NB4 (cell line): ENCODE measurements around the gene DNAAF1.

Experiments used
- DNase-seq: peaks from one replicate; pipeline ENCODE4 v3.0.0; 2010; ENCODE audit warnings: low read depth
- H3K4me3 ChIP-seq: one replicate; pipeline ENCODE4 v1.5.1; 2011; ENCODE audit warnings: mild to moderate bottlenecking, low read depth, low read length, moderate library complexity
- MYC ChIP-seq: IDR thresholded peaks from 2 replicates; pipeline ENCODE4 v1.6.1; 2011; ENCODE audit warnings: low read depth, low read length
- POLR2A ChIP-seq: IDR thresholded peaks from 2 replicates; pipeline ENCODE4 v1.6.1; 2011; ENCODE audit warnings: mild to moderate bottlenecking; ENCODE audit not compliant: insufficient read length; ENCODE audit errors: extremely low read depth
- TF ChIP-seq, protein P1 (sequence below): IDR thresholded peaks from 2 replicates; pipeline ENCODE4 v1.6.1; 2011; ENCODE audit warnings: low read depth, low read length
- TF ChIP-seq, protein P2 (sequence below): IDR thresholded peaks from one replicate; pipeline ENCODE4 v1.5.1; 2012; ENCODE audit warnings: low read depth, low read length

Gene DNAAF1

DNA sequence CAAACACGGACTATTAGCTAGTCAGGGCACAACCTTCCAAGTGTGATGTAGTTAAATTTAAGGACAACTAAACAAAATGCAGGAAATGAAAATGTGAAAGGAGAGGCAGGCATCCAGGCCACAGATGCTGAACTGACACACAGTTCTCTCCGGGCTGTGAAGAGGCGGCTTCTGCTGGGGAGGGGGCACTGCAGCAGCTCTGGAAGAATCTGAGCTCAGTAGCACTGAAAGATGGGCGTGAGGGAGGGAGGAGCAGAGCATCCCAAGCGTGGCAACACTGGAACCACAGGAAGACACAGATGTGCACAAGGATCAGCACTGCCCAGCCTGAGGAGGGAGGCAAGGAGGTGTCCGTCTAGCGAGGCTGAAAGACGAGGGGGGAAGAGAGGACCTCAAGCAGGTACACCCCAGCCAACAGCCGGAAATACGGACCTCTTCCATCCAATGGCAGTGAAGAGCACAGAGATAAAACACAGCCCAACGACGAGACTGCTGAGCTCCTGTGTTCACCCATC is 39.8 kb upstream of the DNAAF1 start:
- TF ChIP-seq MYC (no peak), POLR2A (no peak)
- TF ChIP-seq, protein P1, sequence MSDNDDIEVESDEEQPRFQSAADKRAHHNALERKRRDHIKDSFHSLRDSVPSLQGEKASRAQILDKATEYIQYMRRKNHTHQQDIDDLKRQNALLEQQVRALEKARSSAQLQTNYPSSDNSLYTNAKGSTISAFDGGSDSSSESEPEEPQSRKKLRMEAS: no peak
- TF ChIP-seq, protein P2, sequence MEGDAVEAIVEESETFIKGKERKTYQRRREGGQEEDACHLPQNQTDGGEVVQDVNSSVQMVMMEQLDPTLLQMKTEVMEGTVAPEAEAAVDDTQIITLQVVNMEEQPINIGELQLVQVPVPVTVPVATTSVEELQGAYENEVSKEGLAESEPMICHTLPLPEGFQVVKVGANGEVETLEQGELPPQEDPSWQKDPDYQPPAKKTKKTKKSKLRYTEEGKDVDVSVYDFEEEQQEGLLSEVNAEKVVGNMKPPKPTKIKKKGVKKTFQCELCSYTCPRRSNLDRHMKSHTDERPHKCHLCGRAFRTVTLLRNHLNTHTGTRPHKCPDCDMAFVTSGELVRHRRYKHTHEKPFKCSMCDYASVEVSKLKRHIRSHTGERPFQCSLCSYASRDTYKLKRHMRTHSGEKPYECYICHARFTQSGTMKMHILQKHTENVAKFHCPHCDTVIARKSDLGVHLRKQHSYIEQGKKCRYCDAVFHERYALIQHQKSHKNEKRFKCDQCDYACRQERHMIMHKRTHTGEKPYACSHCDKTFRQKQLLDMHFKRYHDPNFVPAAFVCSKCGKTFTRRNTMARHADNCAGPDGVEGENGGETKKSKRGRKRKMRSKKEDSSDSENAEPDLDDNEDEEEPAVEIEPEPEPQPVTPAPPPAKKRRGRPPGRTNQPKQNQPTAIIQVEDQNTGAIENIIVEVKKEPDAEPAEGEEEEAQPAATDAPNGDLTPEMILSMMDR: no peak
- no peak for DNase-seq
- H3K4me3 ChIP-seq: no peak overlapping the region

DNA sequence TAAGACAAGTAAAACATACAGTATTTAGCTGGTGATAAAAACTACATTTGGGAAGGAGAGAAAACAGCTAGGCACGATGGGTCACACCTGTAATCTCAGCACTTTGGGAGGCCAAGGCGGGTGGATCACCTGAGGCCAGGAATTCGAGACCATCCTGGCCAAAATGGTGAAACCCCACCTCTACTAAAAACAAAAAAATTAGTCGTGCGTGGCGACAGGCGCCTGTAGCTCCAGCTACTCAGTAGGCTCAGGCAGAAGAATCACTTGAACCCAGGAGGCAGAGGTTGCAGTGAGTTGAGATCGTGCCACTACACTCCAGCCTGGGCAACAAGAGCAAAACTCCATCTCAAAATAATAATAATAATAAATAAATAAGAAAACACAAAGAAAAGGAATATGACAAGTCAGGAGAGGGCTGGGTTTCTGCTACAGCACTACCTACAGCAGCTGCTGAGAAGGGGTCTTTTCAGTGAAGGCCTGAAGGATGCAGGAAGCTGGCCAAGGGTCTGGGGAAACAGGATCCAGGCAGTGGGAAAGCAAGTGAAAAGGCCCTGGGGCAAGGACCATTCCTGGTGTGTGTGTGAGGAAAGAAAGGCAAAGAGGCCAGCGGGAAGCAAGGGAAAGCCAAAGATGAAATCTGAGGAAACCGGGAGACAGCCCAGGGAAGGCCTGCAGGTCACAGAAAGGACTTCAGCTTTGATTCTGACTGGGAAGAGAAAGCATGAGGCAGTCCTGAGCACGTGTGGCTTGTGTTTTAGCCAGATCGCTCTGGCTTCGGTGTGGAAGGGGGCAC is 39.0 kb upstream of the DNAAF1 start:
- no peak for TF ChIP-seq POLR2A
- TF ChIP-seq, protein P1: no peak
- TF ChIP-seq MYC: no peak
- TF ChIP-seq, protein P2: no peak
- no peak overlapping the region for H3K4me3 ChIP-seq
- DNase-seq: no peak

DNA sequence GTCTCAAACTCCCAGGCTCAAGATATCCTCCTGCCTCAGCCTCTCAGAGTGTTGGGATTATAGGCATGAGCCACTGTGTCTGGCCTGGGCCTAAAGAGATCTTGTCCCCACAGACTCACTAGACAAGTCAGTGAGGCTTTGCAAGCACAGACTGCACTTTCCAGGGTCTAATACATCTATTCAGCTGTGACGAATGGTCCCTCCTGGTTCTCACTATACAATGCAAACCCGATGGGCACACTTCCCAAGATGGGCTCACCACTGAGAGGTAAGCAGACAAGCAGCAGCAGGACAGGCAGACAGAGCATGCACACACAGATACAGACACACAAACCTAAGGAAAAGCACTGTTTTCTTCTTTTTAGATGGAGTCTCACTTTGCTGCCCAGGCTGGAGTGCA is 37.2 kb upstream of the DNAAF1 start:
- no peak for DNase-seq
- H3K4me3 ChIP-seq: no peak overlapping the region
- TF ChIP-seq, protein P2: no peak
- TF ChIP-seq, protein P1: no peak
- TF ChIP-seq POLR2A: no peak
- TF ChIP-seq MYC: no peak

DNA sequence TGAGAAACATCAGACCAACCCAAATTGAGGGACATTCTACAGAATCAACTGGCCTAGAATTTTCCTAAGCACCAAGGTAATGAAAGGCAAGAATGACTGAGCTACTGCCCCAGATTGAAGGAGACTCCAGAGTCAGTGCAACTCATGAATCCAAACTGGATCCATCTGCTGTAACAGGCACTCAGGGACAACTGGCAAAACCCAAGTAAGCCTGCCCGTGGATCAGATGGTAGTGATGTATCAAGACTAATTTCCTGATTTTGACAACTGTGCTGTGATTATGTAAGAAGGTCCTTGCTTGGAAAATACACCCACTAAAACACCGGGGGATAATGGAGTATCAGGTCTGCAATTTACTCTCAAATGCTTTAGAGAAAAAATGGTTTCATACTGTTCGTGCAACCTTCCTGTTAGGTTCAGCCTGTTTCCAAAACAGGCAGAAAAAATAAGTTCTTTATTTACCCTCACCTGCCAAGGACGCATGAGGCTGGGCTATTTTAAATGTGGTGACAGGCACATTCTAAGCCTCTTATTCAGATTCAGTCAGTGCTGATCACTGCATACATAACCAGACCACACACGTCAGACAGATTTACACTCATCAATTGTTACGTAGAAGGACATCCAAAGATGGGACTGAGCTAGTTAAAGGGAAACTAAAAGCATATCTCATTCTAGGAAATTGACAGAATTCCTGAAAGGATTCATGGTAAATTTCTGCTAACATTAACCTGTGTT is 35.3 kb upstream of the DNAAF1 start:
- no peak overlapping the region for H3K4me3 ChIP-seq
- no peak for DNase-seq

DNA sequence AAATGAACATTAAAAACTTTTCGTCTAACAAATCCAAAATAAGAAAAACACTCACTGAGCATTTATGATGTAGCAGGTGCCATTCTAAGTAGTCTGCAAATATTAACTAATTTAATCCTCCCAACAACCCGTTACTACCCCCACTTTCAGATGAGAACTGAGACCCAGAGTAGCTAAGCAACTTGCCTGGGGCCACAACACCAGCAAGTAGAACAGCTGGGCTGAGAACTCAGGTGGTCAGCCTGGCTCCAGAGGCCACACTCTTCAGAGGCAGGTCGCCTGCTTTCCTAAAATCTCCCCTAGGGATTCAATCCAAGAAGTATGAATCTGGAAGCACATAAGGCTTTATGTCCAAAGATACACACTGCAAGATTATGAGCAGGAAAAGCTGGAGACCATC is 34.6 kb upstream of the DNAAF1 start:
- DNase-seq: no peak
- TF ChIP-seq, protein P2: no peak
- TF ChIP-seq, protein P1: no peak
- no peak for TF ChIP-seq POLR2A
- no peak for TF ChIP-seq MYC
- H3K4me3 ChIP-seq: no peak overlapping the region

More for the DNA sequence above, 35.3 kb upstream of the DNAAF1 start:
- TF ChIP-seq POLR2A (no peak), MYC (no peak)
- TF ChIP-seq, protein P2: no peak
- TF ChIP-seq, protein P1: no peak
